Endothelial cell (in vitro differentiated cells): ENCODE data around the gene NOC4L. TPM values are rescaled to one million over a fixed set of nuclear protein-coding genes. Genes with fewer than 3 reads are reported as not detected.

Experiments used
- DNase-seq: peaks from one replicate; pipeline ENCODE4 v3.0.0; 2021; ENCODE audit warnings: low spot score
- H3K27ac Mint-ChIP-seq: one replicate; pipeline ENCODE4 v1.8.0; 2021; ENCODE audit warnings: mixed read lengths, inconsistent platforms; ENCODE audit not compliant: unreplicated experiment
- H3K27me3 Mint-ChIP-seq: one replicate; pipeline ENCODE4 v1.8.0; 2021; ENCODE audit warnings: mild to moderate bottlenecking, moderate library complexity, mixed read lengths, inconsistent platforms; ENCODE audit not compliant: unreplicated experiment
- H3K36me3 Mint-ChIP-seq: one replicate; pipeline ENCODE4 v1.8.0; 2021; ENCODE audit warnings: mild to moderate bottlenecking, low read depth, mixed read lengths, inconsistent platforms; ENCODE audit not compliant: unreplicated experiment
- H3K4me1 Mint-ChIP-seq: one replicate; pipeline ENCODE4 v1.8.0; 2021; ENCODE audit warnings: mild to moderate bottlenecking, mixed read lengths, inconsistent platforms; ENCODE audit not compliant: unreplicated experiment
- H3K4me3 Mint-ChIP-seq: one replicate; pipeline ENCODE4 v1.8.0; 2021; ENCODE audit warnings: mild to moderate bottlenecking, mixed read lengths, inconsistent platforms; ENCODE audit not compliant: unreplicated experiment
- H3K9me3 Mint-ChIP-seq: one replicate; pipeline ENCODE4 v1.8.0; 2021; ENCODE audit warnings: mixed read lengths, inconsistent platforms; ENCODE audit not compliant: unreplicated experiment
- CTCF ChIP-seq: fragments of 200-600 bp; sonication (generic); IDR thresholded peaks from one replicate; pipeline ENCODE4 v1.5.0; 2021; ENCODE audit warnings: antibody characterized with exemption; ENCODE audit not compliant: unreplicated experiment
- total RNA-seq: library from RNA; stranded (reverse); fragmentation: NEBNext Ultra II Directional; extraction: Animal tissue kit (Norgen Biotek cat#: 25700); gene quantifications from one replicate; pipeline ENCODE4 v1.2.1, GENCODE V29; 2021; ENCODE audit not compliant: unreplicated experiment

NOC4L gene
- total RNA-seq, 1 donor from 2014 or later = 18.2 TPM

GRCh38 chr12:132166801-132167591 lies 22.7 kb downstream of the NOC4L start:
- no peaks in the 10 kb centered on the region for H3K36me3 Mint-ChIP-seq
- DNase-seq = no peak
- no peaks in the 10 kb centered on the region for H3K9me3 Mint-ChIP-seq
- no peaks in the 10 kb centered on the region for H3K4me1 Mint-ChIP-seq
- no peak for TF ChIP-seq CTCF
- H3K4me3 Mint-ChIP-seq = no peak overlapping the region
- no peak overlapping the region for H3K27ac Mint-ChIP-seq
- peaks cover 13% of the 10 kb centered on the region for H3K27me3 Mint-ChIP-seq

GRCh38 chr12:132167611-132168310 lies 23.5 kb downstream of the NOC4L start:
- no peaks in the 10 kb centered on the region for H3K36me3 Mint-ChIP-seq
- no peak for DNase-seq
- no peak for TF ChIP-seq CTCF
- H3K27ac Mint-ChIP-seq = no peak overlapping the region
- no peak overlapping the region for H3K4me3 Mint-ChIP-seq
- H3K4me1 Mint-ChIP-seq = no peaks in the 10 kb centered on the region
- no peaks in the 10 kb centered on the region for H3K9me3 Mint-ChIP-seq
- H3K27me3 Mint-ChIP-seq = peaks cover 13% of the 10 kb centered on the region

GRCh38 chr12:132168311-132169031 lies 24.2 kb downstream of the NOC4L start:
- Mint-ChIP-seq H3K27me3 (peaks cover 17% of the 10 kb centered on the region), H3K4me1 (no peaks in the 10 kb centered on the region), H3K36me3 (no peaks in the 10 kb centered on the region), H3K27ac (no peak overlapping the region), H3K9me3 (no peaks in the 10 kb centered on the region), H3K4me3 (no peak overlapping the region)
- no peak for DNase-seq
- no peak for TF ChIP-seq CTCF

- no peak for TF ChIP-seq CTCF
- Mint-ChIP-seq H3K4me3 (no peak overlapping the region), H3K9me3 (no peaks in the 10 kb centered on the region), H3K4me1 (no peaks in the 10 kb centered on the region), H3K27me3 (peaks cover 17% of the 10 kb centered on the region), H3K36me3 (no peaks in the 10 kb centered on the region), H3K27ac (no peak overlapping the region)
- DNase-seq = no peak
Measured at GRCh38 chr12:132169376-132169775, 25.1 kb downstream of the NOC4L start.
